Neutrophil (primary cell): ENCODE measurements around the gene ERCC2.
A peak's percentile ranks its signal among the peaks of the same experiment; 100 is the strongest.

Experiments used
- H3K27ac ChIP-seq: fragments of 200-600 bp; sonication (generic); 2 replicates; pipeline ENCODE4 v1.5.1; 2016; ENCODE audit warnings: mild to moderate bottlenecking, moderate library complexity
- H3K27me3 ChIP-seq: fragments of 200-600 bp; sonication (generic); 2 replicates; pipeline ENCODE4 v1.6.0; 2016; ENCODE audit warnings: mild to moderate bottlenecking
- H3K36me3 ChIP-seq: fragments of 200-600 bp; sonication (generic); 2 replicates; pipeline ENCODE4 v1.5.1; 2017
- H3K4me1 ChIP-seq, 2 experiments: fragments of 200-600 bp in 1 of 2; sonication (generic) in 1 of 2; 1 replicate in 1 of 2; 2 replicates in 1 of 2; pipeline versions ENCODE4 v1.5.1 to v1.6.1; 2013 to 2016; ENCODE audit warnings: low read depth in 1 of 2, low read length in 1 of 2, mild to moderate bottlenecking in 1 of 2, moderate library complexity in 1 of 2; ENCODE audit not compliant: control insufficient read depth in 1 of 2, insufficient read depth in 1 of 2
- H3K4me3 ChIP-seq, 2 experiments: fragments of 200-600 bp in 1 of 2; sonication (generic) in 1 of 2; 1 replicate in 1 of 2; 2 replicates in 1 of 2; pipeline ENCODE4 v1.5.1; 2013 to 2016; ENCODE audit warnings: low read depth in 1 of 2, low read length in 1 of 2, mild to moderate bottlenecking in 1 of 2, moderate library complexity in 1 of 2
- H3K9me3 ChIP-seq: fragments of 200-600 bp; sonication (generic); 2 replicates; pipeline ENCODE4 v1.5.1; 2016
- TF ChIP-seq, protein P1 (sequence below): fragments of 200-600 bp; sonication (generic); IDR thresholded peaks from 2 replicates; pipeline ENCODE4 v1.5.1; 2016; ENCODE audit warnings: antibody characterized with exemption

The ERCC2 gene

GRCh38 chr19:45407091-45407375 is 36.7 kb upstream of the ERCC2 start:
- H3K4me3 ChIP-seq = peak overlapping the region in 1 of 2 experiments; percentile 53
- no peaks in the 10 kb centered on the region for H3K9me3 ChIP-seq
- H3K4me1 ChIP-seq = peaks cover 27 to 29% of the 10 kb centered on the region in 2 experiments
- peaks cover 51% of the 10 kb centered on the region for H3K27me3 ChIP-seq
- no peak overlapping the region for H3K27ac ChIP-seq
- H3K36me3 ChIP-seq = no peaks in the 10 kb centered on the region
- TF ChIP-seq, protein P1, sequence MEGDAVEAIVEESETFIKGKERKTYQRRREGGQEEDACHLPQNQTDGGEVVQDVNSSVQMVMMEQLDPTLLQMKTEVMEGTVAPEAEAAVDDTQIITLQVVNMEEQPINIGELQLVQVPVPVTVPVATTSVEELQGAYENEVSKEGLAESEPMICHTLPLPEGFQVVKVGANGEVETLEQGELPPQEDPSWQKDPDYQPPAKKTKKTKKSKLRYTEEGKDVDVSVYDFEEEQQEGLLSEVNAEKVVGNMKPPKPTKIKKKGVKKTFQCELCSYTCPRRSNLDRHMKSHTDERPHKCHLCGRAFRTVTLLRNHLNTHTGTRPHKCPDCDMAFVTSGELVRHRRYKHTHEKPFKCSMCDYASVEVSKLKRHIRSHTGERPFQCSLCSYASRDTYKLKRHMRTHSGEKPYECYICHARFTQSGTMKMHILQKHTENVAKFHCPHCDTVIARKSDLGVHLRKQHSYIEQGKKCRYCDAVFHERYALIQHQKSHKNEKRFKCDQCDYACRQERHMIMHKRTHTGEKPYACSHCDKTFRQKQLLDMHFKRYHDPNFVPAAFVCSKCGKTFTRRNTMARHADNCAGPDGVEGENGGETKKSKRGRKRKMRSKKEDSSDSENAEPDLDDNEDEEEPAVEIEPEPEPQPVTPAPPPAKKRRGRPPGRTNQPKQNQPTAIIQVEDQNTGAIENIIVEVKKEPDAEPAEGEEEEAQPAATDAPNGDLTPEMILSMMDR = no peak

DNA sequence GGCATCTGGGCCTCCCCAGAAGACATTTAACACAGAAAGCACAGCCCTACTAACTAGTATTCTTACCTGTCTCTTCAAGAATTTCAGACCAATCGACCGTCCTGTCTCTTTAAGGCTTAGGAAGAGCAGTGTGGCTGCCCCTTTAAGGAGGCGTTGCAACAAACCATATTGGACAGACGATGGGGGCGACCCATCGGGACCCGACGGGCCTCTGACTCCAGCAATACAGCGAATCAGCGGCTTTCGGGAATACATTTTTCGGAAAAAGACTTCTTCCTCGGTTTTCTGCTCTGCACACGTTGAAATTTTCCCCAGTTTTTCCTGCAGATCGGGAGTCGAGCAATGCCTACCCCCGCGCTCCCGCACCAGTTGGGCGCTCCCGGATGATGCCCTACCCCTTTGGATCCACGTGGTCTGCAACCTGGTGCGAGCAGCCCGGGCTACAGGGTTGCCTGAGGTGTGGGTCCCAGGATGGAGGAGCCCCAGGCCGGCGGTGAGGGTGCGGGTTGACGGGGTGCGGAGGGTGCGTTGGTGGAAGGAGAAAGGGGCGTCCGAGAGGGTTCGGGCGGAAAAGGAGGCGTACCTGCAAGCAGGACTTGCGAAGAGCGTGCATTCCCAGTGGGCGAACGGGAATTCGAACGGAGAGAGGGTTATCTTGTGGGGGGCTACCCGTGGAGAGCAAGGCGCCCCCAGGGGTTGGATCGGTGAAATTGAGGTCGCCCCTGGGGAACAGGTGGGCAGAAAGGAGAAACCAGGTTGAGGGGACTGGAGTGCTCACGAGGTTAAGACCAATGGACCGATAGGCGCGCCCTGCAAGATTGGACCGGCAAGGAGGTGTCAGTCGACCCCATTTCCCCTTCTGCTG is 36.1 kb upstream of the ERCC2 start, which contains the start of gene POLR1G:
POLR1G (plus strand) TSS at position 419 of the 865 bp plus-strand sequence; CDS start at position 472, 53 bp downstream.
- Histone ChIP-seq H3K4me3 (peak within 1 kb of the TSS; percentile 53 to 61), H3K27me3 (peaks cover 56% of the 10 kb centered on the region), H3K27ac (no peak within 1 kb of the TSS), H3K9me3 (no peaks in the 10 kb centered on the region), H3K4me1 (peaks cover 27 to 29% of the 10 kb centered on the region in 2 experiments), H3K36me3 (no peaks in the 10 kb centered on the region)
- TF ChIP-seq, protein P1 = no peak

DNA sequence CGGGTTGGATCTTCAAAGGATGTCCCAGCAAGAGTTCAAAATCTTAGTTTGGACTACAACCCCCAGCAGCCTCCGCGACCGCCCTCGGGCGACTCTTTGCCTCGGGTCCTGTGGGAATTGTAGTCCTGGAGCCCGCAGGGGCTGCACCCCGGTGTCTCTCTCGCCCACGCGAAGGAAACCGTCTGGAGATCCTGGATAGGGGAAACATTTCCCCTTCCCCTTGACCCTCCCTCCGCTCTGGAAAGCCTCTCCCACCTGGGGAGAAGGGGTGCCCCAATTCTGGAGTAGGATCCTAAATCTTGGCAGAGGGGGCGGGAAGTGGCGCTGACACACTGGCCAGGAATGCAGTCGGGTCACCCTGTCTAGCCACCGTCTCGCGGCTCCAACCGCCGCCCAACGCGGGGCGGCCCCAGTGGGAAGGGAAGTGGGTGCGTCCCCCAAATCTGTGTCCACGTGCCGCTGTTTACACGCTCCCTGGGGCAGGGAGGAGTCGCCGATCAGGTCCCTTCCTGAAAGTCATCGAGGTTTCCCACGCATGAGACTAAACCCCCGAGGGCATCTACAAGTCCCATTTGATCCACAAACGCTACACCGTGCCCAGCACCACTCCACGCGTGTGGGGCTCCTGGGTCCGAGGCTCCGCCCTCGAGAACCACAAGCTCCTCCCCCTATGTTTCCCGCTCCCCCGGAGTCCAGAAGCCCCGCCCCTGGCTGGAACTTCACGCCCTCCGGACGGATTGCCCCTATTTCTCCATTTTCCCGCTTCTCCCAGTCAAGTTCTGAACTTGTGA is 35.3 kb upstream of the ERCC2 start:
- Histone ChIP-seq H3K4me1 (peaks cover 27 to 29% of the 10 kb centered on the region in 2 experiments), H3K27ac (no peak overlapping the region), H3K36me3 (no peaks in the 10 kb centered on the region), H3K9me3 (no peaks in the 10 kb centered on the region), H3K4me3 (peak overlapping the region; percentile 53 to 61), H3K27me3 (peaks cover 62% of the 10 kb centered on the region)
- TF ChIP-seq, protein P1 = no peak

- H3K4me1 ChIP-seq = peaks cover 27 to 29% of the 10 kb centered on the region in 2 experiments
- H3K27me3 ChIP-seq = peaks cover 70% of the 10 kb centered on the region
- H3K9me3 ChIP-seq = no peaks in the 10 kb centered on the region
- TF ChIP-seq, protein P1 = no peak
- no peak within 1 kb of the TSS for H3K27ac ChIP-seq
- peak within 1 kb of the TSS; percentile 53 to 61 for H3K4me3 ChIP-seq
- H3K36me3 ChIP-seq = no peaks in the 10 kb centered on the region
Observed at GRCh38 chr19:45404557-45405434, 34.4 kb upstream of the ERCC2 start, which contains the start of gene PPP1R13L. Gene PPP1R13L, minus strand, starts transcription at chr19:45405069. Its CDS starts 6,751 bp downstream, at chr19:45398318.
